ENCODE data around the gene CMIP.
"Not testable (repeated sequence)": the region's sequence is repeated elsewhere in the genome, so short reads cannot be mapped to it uniquely, and the experiment has no call there.

The CMIP gene

GRCh38 chr16:81520560-81521135 is 76.0 kb downstream of the CMIP start:
- FAIRE-seq = no peak

DNA sequence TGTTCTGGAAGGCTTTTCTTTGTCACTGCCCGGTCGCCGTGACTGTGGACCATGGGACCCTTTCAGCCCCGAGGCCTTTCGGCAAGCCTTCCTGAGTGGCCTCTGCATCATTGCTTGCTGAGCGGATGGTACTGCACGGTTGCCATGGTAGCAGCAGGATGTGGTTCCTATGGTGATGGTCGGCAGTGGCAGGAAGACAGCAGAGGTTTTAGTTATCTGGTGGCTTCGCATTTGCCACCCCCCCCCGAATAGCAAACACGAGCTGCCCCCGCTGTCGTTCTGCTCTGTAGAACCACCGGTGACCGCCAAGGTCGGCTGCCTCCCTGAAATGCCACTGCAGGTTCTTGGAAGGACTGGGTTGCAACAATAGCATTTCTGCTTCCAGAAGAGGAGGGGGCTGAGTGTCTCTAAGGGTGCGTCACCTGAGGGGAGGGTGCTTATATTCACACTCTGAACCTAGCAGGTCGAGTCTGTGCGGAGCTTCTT is 76.6 kb downstream of the CMIP start:
- no peak for FAIRE-seq

DNA sequence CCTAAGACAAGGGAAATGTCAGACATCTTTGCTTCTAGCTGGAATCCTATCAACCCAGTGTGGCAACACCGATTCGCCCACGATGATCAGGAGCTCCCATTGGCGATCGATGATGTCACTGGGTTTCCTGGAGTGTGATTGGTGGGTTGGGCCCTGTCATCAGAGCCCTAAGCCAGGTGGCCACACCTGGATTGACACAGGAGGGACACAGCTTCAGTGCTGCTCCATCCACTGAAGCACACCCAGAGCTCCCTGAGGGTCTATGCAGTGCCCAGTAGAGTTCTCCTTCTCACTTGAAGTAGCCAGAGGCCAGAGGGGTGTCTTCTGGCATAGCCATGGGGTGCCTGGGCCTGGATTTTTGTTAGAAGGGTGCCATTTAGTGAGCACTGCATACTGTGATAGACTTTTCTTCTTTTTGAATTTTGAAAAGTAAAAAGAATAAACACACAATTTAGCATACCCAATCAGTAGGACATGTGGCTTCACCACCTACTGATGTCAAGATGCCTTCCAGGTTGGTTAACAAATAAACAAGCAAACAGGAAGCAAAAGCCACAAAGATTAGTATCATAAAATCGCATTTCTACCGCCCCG is 77.6 kb downstream of the CMIP start:
- no peak for FAIRE-seq

GRCh38 chr16:81522851-81523250 is 78.2 kb downstream of the CMIP start:
- FAIRE-seq = not testable (repeated sequence)

DNA sequence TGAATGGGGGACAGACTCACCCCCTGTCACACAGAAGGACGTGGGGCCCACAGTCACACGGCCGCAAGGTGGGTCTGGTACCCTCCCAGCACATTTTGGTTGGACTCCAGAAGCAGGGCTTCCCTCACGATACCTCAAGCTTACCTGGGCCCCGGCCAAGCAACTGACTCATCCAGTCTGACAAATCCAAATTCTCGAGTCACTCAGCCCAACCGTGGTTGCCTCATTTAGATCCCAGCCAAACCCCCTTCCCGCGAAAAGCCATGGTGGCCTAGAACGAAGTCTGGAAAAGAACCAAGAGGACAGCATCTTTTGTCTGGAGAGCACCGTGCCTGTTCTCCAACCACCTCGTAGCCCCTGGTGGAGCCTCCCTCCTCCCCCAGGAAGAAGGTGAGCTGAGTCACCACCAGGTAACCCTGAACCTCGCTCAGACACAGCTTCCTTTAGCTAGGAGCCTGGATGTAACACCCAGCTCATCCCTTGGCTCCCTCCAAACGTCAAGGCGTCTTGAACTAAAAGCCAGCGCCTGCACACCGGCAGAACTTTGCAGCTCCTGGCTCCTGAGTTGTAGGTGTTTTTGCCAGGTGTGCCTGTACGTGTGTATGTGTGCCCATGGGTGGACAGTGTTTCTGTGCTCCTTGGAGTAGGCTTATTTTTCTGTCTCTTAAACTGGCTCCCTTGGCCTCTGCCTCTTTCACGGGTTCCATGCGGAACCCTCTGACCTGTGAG is 78.9 kb downstream of the CMIP start:
- no peak for FAIRE-seq

DNA sequence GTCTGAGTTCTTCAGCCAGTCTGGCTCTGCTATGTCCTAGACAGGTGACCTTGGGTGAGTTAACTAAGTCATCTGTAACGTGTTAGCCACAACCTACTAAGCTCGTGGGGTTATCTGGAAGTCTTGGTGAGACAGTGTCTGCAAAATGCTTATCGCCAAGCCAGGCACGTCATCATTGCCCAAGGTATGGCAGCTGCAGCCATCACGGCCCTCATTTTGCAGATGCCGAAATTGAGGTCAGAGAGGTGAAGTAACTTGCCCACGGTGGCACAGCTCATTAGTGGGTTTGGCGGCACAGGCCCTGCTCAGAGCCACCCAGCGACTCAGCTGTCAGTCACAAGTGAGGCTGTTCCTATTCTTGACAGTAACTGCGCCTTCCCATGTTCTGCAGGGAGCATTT is 79.8 kb downstream of the CMIP start:
- FAIRE-seq = no peak

DNA sequence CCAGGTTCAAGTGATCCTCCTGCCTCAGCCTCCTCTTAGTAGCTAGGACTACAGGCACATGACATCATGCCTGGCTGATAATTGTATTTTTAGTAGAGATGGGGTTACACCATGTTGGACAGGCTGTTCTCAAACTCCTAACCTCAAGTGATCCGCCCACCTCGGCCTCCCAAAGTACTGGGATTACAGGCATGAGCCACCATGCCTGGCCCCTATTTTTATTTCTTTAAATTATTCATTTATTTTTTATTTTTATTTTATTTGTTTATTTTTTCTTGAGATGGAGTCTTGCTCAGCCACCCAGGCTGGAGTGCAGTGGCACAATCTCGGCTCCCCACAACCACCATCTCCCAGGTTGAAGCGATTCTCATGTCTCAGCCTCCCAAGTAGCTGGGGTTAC is 80.3 kb downstream of the CMIP start:
- not testable (repeated sequence) for FAIRE-seq

DNA sequence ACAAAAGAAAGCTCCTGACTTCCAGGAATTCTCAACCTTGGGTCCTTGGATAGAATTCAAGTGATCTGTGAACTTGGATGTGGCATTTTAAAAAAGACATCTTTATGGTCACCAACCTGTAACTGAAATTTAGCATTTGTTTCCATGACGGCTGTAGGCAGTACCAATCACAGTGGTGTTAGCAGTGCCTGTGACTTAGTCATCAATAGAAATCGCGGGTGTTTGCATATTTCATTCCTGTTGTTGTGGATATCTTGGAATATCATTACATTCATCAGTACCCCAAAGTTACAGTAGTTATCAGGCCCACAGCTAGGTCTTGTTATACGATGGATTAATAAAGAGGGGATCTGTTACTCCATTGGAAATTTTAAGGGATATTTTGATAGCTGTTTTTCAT is 81.6 kb downstream of the CMIP start:
- no peak for FAIRE-seq

GRCh38 chr16:81526935-81527334 is 82.3 kb downstream of the CMIP start:
- no peak for FAIRE-seq

- FAIRE-seq = no peak
These were observed 83.0 kb downstream of the CMIP start for GRCh38 chr16:81527477-81528178.

DNA sequence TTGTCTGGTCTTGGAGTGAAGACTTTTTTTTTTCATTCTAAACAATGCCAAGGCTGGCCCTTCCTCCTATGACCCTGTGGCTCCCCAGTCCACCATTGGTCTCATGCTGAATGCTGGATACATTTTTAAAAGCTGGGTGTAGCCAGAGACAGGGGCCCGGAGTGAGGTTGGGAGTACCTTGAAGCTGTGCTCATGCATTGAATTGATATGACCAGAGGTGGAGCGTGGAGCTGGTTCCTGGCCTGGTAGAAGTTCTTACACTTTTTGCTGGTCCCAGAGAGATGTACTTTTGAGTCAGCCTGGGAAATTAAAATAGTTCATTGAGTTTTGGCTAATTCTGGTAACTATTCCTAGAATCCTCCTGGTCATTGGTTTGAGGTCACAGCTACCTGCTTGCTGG is 83.6 kb downstream of the CMIP start:
- FAIRE-seq = no peak

GRCh38 chr16:81530296-81530721 is 85.7 kb downstream of the CMIP start:
- no peak for FAIRE-seq

DNA sequence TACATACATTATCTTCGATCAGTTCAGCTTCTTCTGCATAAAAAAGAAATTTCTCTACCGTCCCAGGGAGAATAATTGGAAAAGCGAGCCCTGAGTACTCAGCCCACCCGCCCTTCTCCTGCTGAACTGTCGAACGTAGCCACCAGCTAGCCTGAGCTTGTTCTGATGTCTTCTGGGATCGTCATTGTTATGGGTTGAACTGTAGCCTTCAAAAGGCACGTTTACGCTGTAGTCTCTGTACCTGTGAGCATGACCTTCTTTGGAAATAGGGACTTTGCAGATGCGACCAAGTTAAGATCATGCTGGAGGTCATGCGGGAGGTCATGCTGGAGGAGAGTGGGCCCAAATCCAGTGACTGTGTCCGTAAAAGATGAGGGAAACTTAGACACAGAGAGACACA is 86.2 kb downstream of the CMIP start:
- no peak for FAIRE-seq

DNA sequence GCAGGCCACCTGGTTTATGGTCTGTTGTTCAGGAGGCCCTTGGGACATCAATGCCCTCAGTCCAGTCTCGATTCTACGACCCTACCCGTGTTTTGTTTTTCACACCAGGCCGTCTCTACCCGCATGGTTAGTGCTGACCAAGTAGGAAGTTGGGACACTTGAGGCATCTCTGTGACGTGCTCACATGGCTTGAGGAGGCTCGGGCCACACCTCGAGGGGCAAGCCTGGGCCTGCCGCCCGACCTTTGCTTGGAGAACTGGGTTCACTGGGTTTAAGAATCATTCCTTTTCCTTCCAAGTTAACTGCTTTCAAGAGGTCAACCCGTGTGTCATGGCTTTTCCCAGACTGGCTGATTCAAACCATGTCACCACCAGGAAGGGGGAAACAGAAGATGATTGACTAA is 86.8 kb downstream of the CMIP start:
- no peak for FAIRE-seq

- no peak for FAIRE-seq
These were observed 88.0 kb downstream of the CMIP start for GRCh38 chr16:81532491-81533174.

GRCh38 chr16:81533175-81533507 is 88.5 kb downstream of the CMIP start:
- FAIRE-seq = no peak

DNA sequence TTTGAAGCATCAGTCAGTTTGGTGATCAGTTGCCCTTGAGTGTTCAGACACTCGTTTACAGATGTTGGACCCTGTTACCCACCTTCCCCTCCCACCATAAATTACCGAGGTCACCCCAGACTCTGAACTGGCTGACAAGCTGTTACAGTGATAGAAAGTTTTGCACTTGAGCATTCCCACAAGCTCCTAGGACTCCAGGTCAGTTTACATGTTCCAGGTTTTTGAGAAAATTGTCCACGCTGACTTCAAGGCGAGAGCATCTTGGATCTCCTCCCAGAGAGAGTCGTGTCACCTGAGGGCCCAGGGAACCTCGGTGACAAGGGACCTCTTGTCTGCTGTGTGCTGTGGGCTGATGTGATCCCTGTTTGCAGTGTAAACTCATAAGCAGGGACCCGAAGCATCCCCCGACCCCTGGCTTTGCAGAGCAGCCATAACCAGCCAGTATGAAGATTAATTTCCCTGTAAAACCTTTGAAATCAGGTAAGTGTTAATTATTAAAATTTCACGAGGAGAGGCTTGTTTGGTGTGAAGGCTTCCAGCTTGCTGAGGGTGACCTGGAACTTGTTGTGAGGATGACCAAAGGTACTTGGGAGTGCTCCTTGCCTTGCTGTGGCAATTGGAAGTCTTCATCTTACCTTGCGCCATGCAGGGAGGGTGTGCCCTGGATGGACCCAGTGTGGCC is 91.2 kb downstream of the CMIP start:
- no peak for FAIRE-seq

- no peak for FAIRE-seq
These were observed 92.0 kb downstream of the CMIP start for GRCh38 chr16:81536648-81537047.

- no peak for FAIRE-seq
These were observed 93.3 kb downstream of the CMIP start for GRCh38 chr16:81537721-81538561.

DNA sequence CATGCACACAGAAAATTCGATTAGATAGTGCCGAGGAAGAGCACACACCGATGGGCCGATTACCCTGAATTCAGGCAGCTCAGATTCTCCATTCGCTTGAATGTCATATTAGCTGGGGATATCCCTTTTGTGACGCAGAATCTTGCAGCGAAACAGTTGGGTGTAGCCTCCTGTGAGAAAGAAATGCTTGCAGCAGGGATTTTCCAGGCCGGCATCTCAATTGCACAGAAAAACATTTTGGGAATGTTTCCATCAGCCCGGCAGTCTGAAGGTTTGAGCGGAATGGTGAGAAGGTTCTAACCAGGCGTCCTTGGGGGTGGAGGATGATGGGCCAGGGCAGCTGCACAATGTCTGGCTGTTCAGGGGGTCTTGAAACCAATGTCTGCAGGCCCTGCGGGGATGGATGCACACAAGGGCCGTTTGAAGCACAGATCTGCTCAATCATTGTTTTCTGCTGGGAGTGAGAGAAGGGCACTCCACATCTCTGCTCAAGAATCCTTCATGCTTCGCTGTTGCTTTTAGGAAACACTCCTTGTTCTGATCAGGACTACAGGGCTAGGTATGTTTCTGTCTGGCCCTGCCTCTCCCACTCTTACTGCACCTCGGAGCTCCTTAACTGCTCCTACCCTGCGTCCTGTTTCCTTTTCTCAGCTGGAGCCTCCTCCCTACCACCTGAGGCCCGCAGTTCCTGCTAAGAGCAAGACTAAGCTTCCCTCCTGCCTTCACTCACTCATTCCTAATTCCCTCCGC is 94.6 kb downstream of the CMIP start:
- FAIRE-seq = no peak
